NCI-H2227 (cell line): ENCODE results near the gene SMYD5.
"Not testable (repeated sequence)": the region's sequence is repeated elsewhere in the genome, so short reads cannot be mapped to it uniquely, and the experiment has no call there.

Experiments used
- DNase-seq: peaks from one replicate; lab custom pipeline; 2025; ENCODE audit not compliant: unreplicated experiment; lab: John Stamatoyannopoulos, UW

SMYD5 gene

DNA sequence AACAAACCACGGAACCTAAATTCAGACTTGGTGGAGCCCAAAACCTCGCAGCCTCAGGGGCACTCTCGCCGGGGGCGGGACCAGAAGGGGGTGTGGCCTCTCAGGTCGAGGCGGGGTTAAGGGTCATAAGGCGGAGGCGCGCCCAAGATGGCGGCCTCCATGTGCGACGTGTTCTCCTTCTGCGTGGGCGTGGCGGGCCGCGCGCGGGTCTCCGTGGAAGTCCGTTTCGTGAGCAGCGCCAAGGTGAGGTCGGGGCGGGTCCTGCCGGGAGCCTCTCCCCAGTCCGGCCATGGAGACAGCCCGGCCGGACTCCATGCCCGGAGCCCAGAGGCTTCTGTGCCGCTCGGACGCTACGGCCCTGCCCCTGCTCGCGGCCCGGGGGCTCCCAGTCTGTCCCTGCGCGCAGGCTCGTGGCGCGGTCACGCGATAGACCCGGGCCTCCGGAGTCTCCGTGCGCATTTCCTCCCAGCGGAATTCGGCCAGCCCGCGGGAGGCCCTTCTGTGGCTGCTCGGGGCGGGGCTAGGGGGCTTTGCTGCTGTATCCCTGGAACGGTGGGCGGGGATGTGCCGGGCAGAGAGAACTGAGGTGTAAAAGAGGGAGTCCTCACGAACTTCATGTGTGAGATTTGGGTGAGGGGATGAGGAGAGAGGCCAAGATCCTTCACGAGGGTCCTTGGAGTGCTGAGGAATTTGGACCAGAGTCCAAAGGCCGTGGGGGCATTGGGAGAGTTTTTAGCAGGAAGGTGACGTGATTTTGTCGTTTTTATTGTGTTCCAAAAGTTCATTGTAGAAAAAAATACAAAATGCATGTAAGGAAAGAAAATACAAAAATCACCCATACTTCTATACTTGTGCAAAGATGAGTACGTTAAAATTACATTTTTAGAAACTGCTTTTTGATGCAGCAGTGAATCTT, at the start of gene SMYD5:
Gene SMYD5 (plus strand): TSS at position 126 of the 916 bp plus-strand sequence. CDS start 22 bp downstream, at position 148.
- DNase-seq: peak; percentile 91

DNA sequence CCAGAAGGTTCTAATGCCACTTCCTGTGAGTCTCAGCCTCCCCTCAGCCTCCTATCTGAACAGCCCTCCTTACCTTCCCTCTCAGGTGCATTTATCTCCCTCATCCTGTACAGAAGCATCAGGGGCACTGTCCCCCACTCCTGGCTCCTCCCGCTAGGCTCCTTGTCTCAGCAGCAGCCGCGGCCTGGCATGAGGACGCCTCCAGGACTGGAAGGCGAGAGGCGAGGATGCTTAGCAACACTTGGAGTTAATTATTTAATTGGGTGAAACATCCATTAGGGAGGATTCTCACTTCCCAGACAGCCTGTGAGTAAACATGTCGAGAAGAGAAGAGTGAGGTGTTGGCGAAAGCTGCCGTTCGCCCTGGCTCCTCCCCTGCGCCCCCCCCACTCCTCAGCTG, 48.1 kb upstream of the SMYD5 start:
- DNase-seq: peak; percentile 20

- DNase-seq: not testable (repeated sequence)
Observed at GRCh38 chr2:73166813-73167212, 47.2 kb upstream of the SMYD5 start.

DNA sequence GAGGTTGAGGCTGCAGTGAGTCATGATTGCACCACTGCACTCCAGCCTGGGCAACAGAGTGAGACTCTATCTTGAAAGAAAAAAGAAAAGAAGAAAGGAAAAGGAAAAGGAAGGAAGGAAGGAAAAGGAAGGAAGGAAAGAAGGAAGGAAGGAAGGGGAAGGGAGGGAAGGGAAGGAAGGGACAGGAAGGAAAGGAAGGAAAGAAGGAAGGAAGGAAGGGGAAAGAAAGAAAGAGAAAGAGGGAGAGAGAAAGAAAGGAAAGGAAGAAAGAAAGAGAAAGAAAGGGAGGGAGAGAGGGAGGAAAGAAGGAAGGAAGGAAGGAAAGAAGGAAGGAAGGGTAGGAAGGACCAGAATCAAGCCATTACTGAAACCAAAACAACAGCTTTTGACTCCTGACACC, 45.7 kb upstream of the SMYD5 start:
- not testable (repeated sequence) for DNase-seq

- DNase-seq: not testable (repeated sequence)
Observed at GRCh38 chr2:73170341-73170740, 43.7 kb upstream of the SMYD5 start.

DNA sequence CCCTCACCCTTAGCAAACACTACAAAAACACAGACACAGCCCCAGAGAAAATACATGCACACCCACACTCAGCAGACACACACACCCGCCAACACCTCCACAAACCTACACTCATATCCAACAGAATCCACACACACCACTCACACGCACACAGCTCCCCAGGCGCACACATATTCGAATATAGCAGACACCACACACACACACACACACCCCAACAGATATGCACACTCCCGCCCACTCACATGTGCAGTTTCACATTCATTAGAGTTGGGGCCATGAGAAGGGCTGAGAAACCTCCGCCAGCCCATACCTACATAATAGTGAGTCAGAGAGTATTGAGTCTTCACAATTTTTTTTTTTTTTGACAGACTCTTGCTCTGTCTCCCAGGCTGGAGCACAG, 41.1 kb upstream of the SMYD5 start:
- no peak for DNase-seq

- no peak for DNase-seq
Observed at GRCh38 chr2:73173781-73174180, 40.3 kb upstream of the SMYD5 start.

DNA sequence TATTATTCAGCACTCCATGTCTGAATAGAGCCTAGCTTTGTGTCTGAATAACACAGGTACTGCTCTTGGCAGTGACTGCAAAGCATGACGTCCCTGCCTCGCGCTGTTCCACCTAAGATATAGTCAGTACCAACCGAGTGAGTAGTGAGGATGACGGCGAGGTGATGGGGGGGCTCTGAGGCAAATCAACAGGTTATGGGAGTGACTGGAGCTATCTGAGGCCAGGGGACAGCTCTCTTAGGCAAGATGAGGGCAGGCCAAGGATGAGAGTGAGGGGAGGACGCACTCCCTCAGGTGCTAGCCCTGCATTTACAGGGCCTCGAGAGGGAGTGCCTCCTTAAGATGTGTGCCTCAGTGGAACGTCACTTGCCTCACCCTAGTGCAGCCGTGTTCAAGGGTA, 39.8 kb upstream of the SMYD5 start:
- no peak for DNase-seq

- DNase-seq: no peak
Observed at GRCh38 chr2:73174941-73175662, 38.9 kb upstream of the SMYD5 start.

- peak; percentile 74 for DNase-seq
Observed at GRCh38 chr2:73175663-73176204, 38.3 kb upstream of the SMYD5 start.

DNA sequence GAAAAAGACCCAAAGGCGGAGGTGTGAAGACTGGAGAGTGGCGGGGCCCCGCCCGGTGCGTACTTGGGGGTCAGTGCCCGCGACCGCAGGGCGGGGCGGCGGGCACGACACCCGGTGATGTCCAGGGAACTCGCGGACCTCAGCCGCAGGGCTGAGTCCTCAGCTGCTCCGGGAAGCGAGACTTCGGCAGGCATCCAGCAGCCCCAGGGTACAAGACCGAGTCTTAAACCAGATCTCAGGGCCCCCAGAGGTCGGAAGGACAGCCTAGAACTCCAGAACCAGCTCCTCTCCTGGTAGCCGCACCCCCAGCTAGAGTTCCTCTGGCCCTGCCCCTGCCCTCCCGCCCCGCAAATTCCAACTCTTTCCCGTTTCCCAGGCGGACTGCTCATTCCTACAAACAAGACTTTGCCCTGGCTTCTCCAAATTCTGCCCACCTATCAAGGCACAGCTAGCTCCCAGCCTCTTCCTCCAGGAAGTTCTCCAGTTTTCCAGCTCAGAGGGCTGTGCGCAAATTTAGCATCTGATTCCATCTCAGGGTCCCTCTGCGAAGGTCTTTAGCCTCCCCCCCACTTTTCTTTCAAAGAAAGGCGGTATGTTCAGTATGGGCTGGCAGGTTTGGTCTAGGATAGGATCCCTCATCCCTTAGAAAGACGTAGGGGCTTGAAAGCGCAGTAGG, 37.7 kb upstream of the SMYD5 start:
- no peak for DNase-seq

- peak; percentile 95 for DNase-seq
Observed at GRCh38 chr2:73176881-73177644, 37.0 kb upstream of the SMYD5 start.

DNA sequence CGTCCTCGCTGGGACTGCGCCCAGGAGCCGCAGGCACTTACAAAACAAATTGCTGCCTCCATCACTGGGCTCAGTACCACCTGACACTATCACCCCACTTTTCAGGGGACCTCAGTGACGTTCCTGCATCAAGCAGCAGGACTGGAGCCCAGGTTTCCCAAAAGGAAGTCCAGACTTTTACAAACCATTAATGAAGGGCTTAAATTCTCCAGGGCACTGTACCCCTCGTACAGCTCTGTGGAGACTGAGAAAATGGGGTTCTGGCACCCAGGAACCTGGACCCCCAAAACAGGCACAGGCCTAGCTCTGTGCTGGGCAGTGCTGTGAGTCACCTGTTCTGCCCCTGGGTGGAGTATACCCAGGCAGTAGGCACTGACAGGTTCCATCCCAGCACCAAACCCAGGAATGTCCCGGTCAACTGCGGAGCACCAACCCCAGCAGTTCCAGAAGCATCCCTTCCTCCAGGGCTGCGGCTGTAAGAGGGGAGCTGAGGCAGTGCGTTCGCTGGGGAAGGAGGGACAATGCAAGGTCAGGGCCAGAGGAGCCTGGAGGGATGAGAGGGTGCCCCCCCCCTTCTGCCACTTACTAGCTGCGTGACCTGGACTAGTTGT, 36.3 kb upstream of the SMYD5 start:
- DNase-seq: no peak

DNA sequence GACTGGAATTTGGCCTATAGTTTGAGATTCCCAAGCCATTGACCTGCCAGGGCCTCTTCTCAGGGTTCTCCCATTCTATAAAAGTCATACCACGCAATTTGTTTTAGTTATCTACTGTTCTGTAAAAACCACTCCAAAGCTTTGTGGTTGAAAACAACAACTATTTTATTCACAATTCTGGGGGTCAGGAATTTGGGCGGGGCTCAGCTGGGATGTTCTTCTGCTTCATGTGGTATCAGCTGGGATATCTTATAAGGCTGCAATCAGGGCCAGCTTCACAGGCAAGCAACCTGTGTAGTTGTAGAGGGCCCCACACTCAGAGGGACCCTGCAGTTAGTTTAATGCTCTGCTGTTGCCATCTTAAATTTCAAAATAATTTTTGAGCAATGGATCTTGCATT, 28.1 kb upstream of the SMYD5 start:
- no peak for DNase-seq

DNA sequence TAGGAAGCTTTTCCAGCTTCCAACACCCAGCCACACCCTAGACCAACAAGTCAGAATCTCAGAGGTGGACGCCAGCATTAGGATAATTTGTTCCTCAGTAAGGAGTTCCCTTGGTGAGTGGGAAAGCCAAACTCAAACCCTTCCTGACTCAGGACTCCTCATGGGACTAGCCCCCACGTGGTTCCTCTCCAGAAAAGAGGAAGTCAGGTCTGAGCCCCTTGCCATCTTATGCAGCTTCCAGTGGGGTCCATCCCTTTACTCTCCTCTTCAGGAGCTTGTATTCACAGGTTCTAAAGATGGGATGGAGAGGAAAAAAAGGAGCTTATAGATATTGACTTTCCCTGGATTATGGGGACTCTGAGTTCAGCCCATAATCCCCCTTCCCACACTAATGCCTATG, 26.5 kb upstream of the SMYD5 start:
- DNase-seq: no peak

DNA sequence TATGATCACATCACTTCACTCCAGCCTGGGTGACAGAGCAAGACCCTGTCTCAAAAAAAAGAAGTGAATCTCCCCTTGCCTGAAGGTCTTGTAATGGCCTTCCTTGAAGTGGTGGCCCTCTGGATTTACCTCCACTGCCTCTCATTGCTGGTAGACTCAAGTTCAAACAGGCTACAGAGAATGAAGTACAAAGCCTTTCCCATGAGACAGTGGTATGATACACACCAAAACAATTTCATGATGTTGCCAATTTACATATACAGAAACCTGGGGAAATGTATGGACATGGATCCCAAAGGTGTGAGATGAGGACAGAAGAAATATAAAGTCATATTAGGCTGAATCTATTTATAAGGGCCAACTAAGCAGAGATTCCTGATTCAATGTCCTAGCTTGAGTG, 16.5 kb upstream of the SMYD5 start:
- DNase-seq: no peak

- not testable (repeated sequence) for DNase-seq
Observed at GRCh38 chr2:73200281-73200680, 13.8 kb upstream of the SMYD5 start.

GRCh38 chr2:73202156-73203054, 11.6 kb upstream of the SMYD5 start, which contains the start of gene NOTO:
Gene NOTO, plus strand, starts transcription at chr2:73202574. Its CDS starts 93 bp downstream, at chr2:73202667.
- no peak for DNase-seq
